Right atrium auricular region (tissue), 2 donors: ENCODE measurements around the gene BMPR2. TPM values are rescaled to one million over a fixed set of nuclear protein-coding genes. Genes with fewer than 3 reads are reported as not detected.

Source experiments
- DNase-seq: peaks from one replicate; pipeline ENCODE4 v3.0.0-alpha.2; 2019; ENCODE audit warnings: low spot score
- H3K27ac ChIP-seq, 2 donors: fragments of 200-600 bp; sonication (generic); 1 replicate in 1 of 2; 2 replicates in 1 of 2; pipeline ENCODE4 v1.5.1; 2016 to 2019
- H3K27me3 ChIP-seq, 2 donors: fragments of 200-600 bp; sonication (generic); one replicate each; pipeline versions ENCODE4 v1.5.1 to v1.6.0; 2017 to 2019
- H3K36me3 ChIP-seq: fragments of 200-600 bp; sonication (generic); one replicate; pipeline ENCODE4 v1.5.1; 2016
- H3K4me1 ChIP-seq, 2 donors: fragments of 200-600 bp; sonication (generic); one replicate each; pipeline versions ENCODE4 v1.5.1 to v1.6.0; 2017 to 2019
- H3K4me3 ChIP-seq, 2 donors: fragments of 200-600 bp; sonication (generic); 1 replicate in 1 of 2; 2 replicates in 1 of 2; pipeline ENCODE4 v1.5.1; 2017 to 2019; ENCODE audit warnings: mild to moderate bottlenecking in 1 of 2, moderate library complexity in 1 of 2
- H3K9me3 ChIP-seq, 2 donors: fragments of 200-600 bp; sonication (generic); one replicate each; pipeline ENCODE4 v1.5.1; 2019
- total RNA-seq, 2 donors: library from RNA; depleted of rRNA; stranded (reverse); fragments of >200 nt; gene quantifications; one replicate each; pipeline ENCODE4 v1.1.0, GENCODE V29; 2016
- TF ChIP-seq, protein P1 (sequence below), 2 donors: fragments of 200-600 bp; sonication (generic); IDR thresholded peaks; one replicate each; pipeline ENCODE4 v1.5.1; 2019; ENCODE audit warnings: antibody characterized with exemption in 2 of 2

BMPR2 gene
- total RNA-seq, 2 donors from 2014 or later, result 55.0 to 68.5 TPM

DNA sequence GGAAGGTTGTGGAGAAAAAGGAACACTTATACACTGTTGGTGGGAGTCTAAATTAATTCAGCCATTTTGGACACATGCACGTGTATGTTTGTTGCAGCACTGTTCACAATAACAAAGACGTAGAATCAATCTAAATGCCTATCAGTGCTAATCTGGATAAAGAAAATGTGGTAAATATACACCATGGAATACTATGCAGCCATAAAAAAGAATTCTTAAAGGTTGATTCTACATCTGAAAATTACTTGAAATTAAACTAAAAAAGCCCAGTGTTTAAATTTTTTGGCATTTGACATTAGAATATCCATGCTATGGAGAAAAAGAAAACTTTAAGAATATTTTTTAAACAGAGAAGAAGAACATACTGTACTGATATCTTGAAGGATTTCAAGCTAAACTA is 84.0 kb downstream of the BMPR2 start:
- H3K9me3 ChIP-seq, result no peaks in the 10 kb centered on the region
- no peaks in the 10 kb centered on the region for H3K36me3 ChIP-seq
- no peak overlapping the region for H3K27ac ChIP-seq
- DNase-seq, result no peak
- H3K4me3 ChIP-seq, result no peak overlapping the region
- TF ChIP-seq, protein P1, sequence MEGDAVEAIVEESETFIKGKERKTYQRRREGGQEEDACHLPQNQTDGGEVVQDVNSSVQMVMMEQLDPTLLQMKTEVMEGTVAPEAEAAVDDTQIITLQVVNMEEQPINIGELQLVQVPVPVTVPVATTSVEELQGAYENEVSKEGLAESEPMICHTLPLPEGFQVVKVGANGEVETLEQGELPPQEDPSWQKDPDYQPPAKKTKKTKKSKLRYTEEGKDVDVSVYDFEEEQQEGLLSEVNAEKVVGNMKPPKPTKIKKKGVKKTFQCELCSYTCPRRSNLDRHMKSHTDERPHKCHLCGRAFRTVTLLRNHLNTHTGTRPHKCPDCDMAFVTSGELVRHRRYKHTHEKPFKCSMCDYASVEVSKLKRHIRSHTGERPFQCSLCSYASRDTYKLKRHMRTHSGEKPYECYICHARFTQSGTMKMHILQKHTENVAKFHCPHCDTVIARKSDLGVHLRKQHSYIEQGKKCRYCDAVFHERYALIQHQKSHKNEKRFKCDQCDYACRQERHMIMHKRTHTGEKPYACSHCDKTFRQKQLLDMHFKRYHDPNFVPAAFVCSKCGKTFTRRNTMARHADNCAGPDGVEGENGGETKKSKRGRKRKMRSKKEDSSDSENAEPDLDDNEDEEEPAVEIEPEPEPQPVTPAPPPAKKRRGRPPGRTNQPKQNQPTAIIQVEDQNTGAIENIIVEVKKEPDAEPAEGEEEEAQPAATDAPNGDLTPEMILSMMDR (IDR thresholded peaks at IDR 0.05), result no peak
- no peaks in the 10 kb centered on the region for H3K27me3 ChIP-seq
- H3K4me1 ChIP-seq, result no peaks in the 10 kb centered on the region

DNA sequence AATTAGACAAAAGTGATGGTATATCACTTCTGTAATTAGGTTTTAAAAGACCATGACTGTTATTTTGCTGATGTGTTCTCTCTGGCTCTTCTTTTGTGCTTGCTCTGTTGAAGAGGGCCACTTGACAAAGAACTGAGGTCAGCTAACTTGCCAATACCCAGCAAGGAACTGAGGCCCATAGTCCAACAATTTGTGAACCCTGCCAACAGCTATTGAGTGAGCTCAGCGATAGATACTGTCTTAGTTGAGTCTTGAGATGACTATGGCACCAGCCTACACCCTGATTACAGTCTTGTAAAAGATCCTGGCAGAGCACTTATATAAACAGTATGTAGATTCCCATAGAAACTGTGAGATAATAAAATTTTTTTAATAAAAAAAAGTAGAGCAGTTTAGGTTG is 103.0 kb downstream of the BMPR2 start:
- TF ChIP-seq, protein P1 (IDR thresholded peaks at IDR 0.05), result no peak
- H3K27ac ChIP-seq, result no peak overlapping the region
- no peak for DNase-seq
- H3K4me1 ChIP-seq, result peaks cover 0 to 14% of the 10 kb centered on the region in 2 donors
- no peaks in the 10 kb centered on the region for H3K9me3 ChIP-seq
- H3K36me3 ChIP-seq, result no peaks in the 10 kb centered on the region
- H3K27me3 ChIP-seq, result no peaks in the 10 kb centered on the region
- no peak overlapping the region for H3K4me3 ChIP-seq

DNA sequence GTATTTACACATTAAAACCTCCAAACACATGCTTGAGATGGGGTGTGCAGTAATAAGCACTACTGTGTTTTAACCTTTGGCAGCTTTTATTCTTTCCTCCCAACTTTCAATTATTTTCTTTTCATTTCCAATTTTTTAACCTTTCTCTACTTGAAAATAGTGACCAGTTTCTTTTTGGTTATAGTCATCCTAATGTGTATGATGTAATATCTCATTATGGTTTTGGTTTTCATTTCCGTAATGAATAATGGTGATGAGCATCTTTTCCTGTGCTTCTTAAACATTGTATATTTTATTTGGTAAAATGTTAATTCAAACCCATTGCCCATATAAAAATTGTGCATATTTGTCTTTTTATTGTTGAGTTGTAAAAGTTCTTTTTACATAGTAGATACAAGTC is 103.5 kb downstream of the BMPR2 start:
- Histone ChIP-seq H3K27ac (no peak overlapping the region), H3K4me3 (no peak overlapping the region), H3K27me3 (no peaks in the 10 kb centered on the region), H3K4me1 (peaks cover 0 to 14% of the 10 kb centered on the region in 2 donors), H3K36me3 (no peaks in the 10 kb centered on the region), H3K9me3 (no peaks in the 10 kb centered on the region)
- DNase-seq, result no peak
- TF ChIP-seq, protein P1 (IDR thresholded peaks at IDR 0.05), result no peak

DNA sequence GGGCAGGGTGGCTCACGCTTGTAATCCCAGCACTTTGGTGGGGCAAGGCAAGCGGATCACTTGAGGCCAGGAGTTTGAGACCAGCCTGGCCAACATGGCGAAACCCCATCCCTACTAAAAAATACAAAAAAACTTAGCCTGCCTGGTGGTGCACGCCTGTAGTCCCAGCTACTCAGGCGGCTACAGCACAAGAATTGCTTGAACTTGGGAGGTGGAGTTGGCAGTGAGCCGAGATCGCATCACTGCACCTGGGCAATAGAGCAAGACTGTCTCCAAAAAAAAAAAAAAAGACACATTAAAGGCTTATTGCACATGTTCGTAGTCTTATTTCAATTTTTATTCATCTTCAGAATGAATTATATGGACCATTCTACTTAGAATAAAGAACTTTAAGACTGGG is 110.2 kb downstream of the BMPR2 start:
- Histone ChIP-seq H3K27ac (no peak overlapping the region), H3K4me1 (peaks cover 0 to 9% of the 10 kb centered on the region in 2 donors), H3K4me3 (no peak overlapping the region), H3K27me3 (no peaks in the 10 kb centered on the region), H3K36me3 (no peaks in the 10 kb centered on the region), H3K9me3 (no peaks in the 10 kb centered on the region)
- TF ChIP-seq, protein P1 (IDR thresholded peaks at IDR 0.05), result no peak
- no peak for DNase-seq

DNA sequence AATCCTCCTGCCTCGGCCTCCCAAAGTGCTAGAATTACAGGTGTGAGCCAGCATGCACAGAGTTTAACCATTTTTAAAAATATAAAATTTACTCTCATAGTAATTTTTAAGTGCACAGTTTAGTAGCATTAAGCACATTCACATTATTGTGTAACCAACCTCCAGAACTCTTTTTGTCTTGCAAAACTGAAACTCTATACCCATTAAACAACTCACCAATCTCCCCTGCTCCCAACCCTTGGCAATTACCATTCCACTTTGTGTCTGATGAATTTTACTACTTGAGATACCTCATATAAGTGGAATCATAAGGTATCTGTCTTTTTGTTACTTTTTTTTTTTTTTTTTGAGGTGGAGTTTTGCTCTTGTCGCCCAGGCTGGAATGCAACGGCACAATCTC is 112.5 kb downstream of the BMPR2 start:
- TF ChIP-seq, protein P1 (IDR thresholded peaks at IDR 0.05), result no peak
- H3K4me1 ChIP-seq, result peaks cover 0 to 9% of the 10 kb centered on the region in 2 donors
- no peak for DNase-seq
- no peaks in the 10 kb centered on the region for H3K36me3 ChIP-seq
- no peak overlapping the region for H3K27ac ChIP-seq
- H3K4me3 ChIP-seq, result no peak overlapping the region
- H3K27me3 ChIP-seq, result no peaks in the 10 kb centered on the region
- no peaks in the 10 kb centered on the region for H3K9me3 ChIP-seq

DNA sequence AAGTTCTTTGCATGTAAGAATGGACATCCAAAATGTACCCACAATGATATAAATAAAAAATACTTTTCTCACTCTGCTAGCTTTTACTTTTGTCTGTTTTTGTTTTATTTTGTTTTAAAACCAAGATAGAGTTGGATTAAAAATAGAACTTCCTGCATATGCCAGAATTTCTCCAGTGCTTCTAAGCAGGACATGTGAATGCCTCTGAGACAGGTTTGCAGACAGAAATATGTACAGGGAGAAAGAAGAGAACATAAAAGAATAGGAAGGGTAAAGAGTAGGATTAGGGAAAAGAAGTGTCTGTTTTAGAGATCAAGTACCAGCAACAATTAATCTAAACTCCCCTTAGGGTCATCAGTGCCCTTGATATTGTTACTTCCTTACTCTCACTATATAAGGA is 114.4 kb downstream of the BMPR2 start:
- no peak for DNase-seq
- Histone ChIP-seq H3K9me3 (no peaks in the 10 kb centered on the region), H3K27ac (no peak overlapping the region), H3K4me1 (peaks cover 0 to 16% of the 10 kb centered on the region in 2 donors), H3K27me3 (no peaks in the 10 kb centered on the region), H3K36me3 (no peaks in the 10 kb centered on the region), H3K4me3 (no peak overlapping the region)
- TF ChIP-seq, protein P1 (IDR thresholded peaks at IDR 0.05), result no peak
